LoVo (cell line): ENCODE data around the gene ADGRG6.
A peak's percentile ranks its signal among the peaks of the same experiment; 100 is the strongest.

ENCODE experiments used
- DNase-seq: peaks from one replicate; pipeline ENCODE4 v3.0.0-alpha.2; 2016; ENCODE audit warnings: low spot score

Gene ADGRG6

GRCh38 chr6:142376800-142377496 lies 75.1 kb downstream of the ADGRG6 start:
- peak; percentile 54 for DNase-seq

DNA sequence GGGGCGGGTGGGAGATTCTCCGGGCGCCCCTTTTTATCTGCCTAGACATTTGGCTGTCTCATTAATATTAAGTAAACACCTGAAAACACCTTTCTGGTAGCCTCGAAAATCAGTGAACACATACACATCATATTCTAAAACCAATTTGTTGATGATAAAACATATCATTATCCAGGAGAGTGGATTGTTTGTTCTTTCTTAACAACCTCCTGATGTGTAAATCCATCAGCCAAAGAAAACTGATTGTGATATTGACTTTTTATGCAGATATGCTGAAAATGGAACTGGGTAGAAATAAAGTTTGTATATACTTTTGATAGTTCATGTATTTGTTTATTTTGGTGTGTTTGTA lies 75.7 kb downstream of the ADGRG6 start:
- DNase-seq: no peak

DNA sequence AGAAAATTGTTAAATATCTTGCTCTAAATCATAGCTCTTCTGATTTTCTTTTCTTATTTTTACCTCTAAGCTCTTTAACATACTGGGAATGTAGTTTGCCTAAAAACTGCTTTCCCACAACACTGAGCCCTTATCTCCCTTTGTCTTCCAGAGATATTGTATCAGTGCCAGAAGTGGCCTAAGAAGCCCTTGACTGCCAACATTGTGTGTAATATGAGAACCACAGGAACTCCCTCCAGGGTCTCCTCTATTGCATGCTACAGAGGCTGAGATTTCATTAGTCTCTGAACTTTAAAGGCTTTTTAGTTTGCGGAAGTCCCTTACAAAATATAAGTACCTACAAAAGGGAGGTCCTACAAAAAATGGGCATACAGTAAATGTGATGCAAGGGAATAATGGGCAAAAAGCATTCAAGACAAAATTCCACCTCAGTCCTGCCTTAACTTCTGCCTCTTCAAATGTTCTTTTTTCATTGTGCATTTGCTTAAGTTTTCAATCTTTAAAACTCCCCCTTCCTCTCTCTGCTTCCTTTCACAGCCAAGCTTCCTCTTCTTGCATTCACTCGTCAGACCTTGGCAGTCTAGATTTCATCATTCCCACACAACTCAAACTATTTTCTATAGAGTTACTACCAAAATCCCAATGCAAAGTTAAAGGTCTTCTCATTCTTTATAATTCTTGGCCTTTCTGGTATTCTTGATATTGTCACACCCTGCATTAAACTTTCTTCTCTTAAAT lies 76.5 kb downstream of the ADGRG6 start:
- peak; percentile 46 for DNase-seq

- no peak for DNase-seq
These were observed 78.8 kb downstream of the ADGRG6 start for GRCh38 chr6:142380626-142381025.

- no peak for DNase-seq
These were observed 79.4 kb downstream of the ADGRG6 start for GRCh38 chr6:142381181-142381580.

DNA sequence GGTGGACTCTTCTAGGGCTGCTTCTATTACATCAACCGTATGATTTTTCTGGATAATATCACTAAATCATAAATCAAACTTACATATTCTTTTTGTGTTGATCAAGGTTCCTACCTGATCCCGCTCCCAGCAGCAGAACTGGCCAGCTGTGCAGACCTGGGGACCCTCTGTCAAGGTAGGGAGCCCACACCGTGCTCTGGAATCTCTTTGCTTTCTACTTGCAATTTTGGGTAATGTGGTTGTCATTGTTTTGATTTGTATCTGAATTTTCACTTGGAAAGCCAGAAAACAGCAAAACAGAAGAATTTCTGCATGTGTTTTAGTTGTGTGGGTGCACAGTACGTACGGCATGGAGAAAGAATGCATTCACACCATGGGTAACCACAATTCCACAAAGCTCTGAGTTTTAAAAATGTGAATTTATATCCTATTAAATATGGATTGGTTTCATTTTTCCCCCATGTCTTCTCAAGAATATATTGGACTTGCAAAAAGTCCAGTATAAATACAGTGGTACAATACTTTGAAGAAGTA lies 80.1 kb downstream of the ADGRG6 start:
- no peak for DNase-seq

DNA sequence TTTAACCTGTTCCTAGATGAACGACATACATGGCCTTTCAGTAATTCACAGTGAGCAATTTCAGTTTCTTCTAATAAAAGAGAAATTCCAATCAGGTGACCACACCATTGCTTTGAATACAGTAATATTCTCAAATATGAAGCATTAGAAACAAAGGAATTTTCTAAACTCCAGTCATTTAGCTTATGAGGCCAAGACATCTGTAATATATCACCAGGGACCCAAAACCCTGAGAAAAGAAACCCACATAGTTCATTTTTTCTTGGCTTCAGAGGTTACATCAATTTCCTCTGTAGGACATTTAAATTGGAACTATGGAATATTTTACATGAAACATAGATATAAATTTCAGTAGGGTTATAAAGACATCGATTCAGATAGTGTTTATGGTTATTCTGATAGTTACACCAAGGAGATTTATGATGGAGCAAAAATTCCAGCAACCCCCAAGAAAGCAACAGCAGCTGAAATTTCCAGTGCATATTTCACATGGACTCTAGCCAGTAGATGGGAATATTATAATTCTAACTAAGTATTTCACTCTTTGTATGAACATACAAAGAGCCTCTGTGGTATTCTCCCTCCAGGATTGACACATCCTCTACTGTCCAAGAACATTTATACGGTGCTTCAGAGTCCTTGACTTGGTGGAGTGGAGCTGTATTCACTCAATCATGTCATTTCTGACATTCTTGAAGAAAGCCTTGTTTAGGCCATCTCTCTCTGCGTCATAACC lies 82.9 kb downstream of the ADGRG6 start:
- no peak for DNase-seq

DNA sequence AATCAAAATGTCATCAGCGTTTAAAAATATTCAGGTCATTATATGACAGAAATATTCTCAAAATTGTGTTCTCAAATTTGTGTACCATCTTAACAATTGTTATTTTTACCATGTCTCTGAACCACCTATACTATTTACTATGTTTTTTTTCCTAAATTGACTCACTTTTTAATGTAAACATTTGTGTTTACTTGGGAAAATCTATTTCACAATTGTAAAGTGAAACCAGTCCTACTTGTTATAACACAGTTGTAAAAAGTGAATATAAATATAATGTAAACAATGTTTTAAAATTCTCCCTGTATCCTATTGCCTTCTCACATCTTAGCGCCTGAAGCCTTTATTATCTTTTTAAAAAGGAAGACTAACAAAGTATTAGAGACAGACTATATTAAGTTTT lies 83.5 kb downstream of the ADGRG6 start:
- DNase-seq: no peak

DNA sequence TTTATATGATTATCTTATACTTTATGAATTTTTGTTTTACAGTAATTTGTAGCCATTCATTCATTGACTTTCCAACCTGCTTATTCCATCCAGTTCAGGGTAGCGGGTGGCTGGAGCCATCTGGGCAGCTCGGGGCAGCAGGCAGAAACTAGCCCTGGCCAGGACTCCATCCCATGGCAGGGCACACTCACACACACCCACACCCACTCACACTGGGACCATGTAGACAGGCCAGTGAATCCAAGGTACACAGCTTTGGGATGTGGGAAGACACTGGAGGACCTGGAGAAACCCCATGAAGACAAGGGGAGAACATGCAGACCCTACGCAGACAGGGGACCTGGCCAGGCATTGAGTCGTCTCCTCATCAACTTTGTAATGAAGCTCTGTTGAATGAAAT lies 84.8 kb downstream of the ADGRG6 start:
- DNase-seq: no peak

- DNase-seq: peak; percentile 30
These were observed 86.4 kb downstream of the ADGRG6 start for GRCh38 chr6:142387997-142388815.

GRCh38 chr6:142395266-142395665 lies 93.5 kb downstream of the ADGRG6 start:
- DNase-seq: no peak

- no peak for DNase-seq
These were observed 94.0 kb downstream of the ADGRG6 start for GRCh38 chr6:142395768-142396231.

GRCh38 chr6:142398353-142398752 lies 96.5 kb downstream of the ADGRG6 start:
- no peak for DNase-seq

DNA sequence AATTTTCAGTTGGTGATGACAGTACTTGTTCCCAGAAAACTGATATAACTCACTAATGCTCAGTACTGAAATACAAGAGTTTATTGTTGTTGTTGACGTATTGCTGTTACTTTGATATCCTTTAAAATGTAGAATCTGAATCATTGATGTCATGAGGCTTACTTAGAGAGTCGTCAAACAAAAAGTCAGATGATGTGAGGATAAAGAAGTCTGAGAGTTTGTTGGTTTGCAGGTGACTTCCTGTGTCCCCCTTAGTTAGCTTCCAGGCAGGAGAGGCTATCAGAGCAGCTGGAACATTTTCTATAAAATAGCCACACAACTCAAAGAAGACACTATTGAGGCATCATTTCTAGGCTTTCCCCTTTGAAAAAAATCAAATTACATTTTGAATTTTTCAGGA lies 97.9 kb downstream of the ADGRG6 start:
- no peak for DNase-seq

DNA sequence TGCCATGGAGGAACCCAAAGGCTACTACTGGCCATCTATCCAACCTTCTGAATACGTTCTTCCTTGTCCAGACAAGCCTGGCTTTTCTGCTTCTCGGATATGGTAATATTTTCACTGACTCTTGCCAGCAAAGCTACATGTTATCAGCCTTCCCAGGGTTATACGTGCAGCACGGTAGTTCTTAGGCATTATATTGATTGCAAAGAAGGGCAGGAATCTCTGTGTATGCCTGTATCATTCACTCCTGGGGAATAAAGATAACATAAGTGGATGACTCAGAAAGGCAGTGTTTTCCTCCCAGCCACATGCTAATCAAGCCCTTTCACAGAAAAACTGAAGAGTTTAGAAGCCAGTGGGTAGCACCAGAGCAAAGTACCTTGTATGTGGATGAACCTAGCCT lies 98.7 kb downstream of the ADGRG6 start:
- DNase-seq: no peak

DNA sequence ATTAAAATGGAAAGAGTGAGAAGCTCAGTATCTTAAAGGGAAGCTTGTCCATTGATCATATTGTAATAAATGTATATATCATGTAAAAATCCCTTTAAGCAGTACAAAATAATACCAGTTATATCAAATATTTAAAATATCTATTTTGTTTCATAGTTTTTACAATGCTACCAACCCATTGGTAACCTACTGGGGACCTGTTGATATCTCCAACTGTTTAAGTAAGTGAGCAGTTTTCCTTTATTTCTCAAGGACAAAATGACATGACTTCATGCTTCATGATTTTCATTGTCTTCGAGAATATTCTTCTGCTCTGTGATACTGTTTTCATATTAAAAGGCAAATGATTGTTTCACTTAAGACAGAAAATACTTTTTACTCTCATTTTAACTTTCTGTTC lies 100.0 kb downstream of the ADGRG6 start:
- DNase-seq: no peak

- DNase-seq: no peak
These were observed 102.9 kb downstream of the ADGRG6 start for GRCh38 chr6:142404751-142405150.

- peak; percentile 38 for DNase-seq
These were observed 104.3 kb downstream of the ADGRG6 start for GRCh38 chr6:142406131-142406530.

- DNase-seq: no peak
These were observed 106.0 kb downstream of the ADGRG6 start for GRCh38 chr6:142407685-142408273.

GRCh38 chr6:142408409-142408808 lies 106.6 kb downstream of the ADGRG6 start:
- DNase-seq: no peak

DNA sequence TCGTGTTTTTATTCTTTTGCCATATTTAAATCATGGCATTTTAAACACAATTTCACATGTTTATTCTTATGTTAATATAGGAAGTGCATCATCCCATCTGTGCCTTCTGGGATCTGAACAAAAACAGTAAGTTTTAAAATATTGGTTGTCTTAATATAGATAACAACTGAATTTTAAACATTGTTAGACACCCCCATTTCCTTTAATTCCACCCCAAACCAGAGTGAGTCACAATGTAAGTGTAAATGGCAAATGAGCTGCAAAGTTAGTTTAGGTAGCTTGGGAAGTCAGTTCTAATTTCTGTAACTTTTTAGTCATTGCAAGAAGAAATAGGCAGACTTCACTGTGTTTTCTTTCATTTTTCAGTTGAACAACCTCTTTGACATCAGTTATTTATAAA lies 108.0 kb downstream of the ADGRG6 start:
- no peak for DNase-seq

GRCh38 chr6:142411145-142411544 lies 109.3 kb downstream of the ADGRG6 start:
- no peak for DNase-seq
